ENCODE data around the gene GNPNAT1. TPM values are rescaled to one million over a fixed set of nuclear protein-coding genes. Genes with fewer than 3 reads are reported as not detected.

Gene GNPNAT1
- total RNA-seq, 1 experiment from 2014 or later = 33.7 TPM

- ATAC-seq (peak; percentile 98), DNase-seq (ENCODE audit: low read depth, low spot score) (peak; percentile 57)
- H3K9me3 ChIP-seq (ENCODE audit: control insufficient read depth in 1 of 2, insufficient read depth in 1 of 2, low read depth in 1 of 2, low read length in 2 of 2) = no peaks in the 10 kb centered on the region
- peak overlapping the region; percentile 18; the same call in 1 of the 2 replicates for H3K9ac ChIP-seq (ENCODE audit: low read length)
- H3K4me2 ChIP-seq (ENCODE audit: low read length) = peak overlapping the region; percentile 78
- H3K4me1 ChIP-seq (ENCODE audit: control insufficient read depth in 1 of 2, insufficient read depth in 2 of 2, low read length in 2 of 2) = peaks cover 23 to 27% of the 10 kb centered on the region in 2 experiments
- no peaks in the 10 kb centered on the region for H3K27me3 ChIP-seq (ENCODE audit: insufficient read depth, low read length)
- H4K20me1 ChIP-seq (ENCODE audit: insufficient read depth) = no peaks in the 10 kb centered on the region
- no peaks in the 10 kb centered on the region for H3K9me2 ChIP-seq (ENCODE audit: insufficient read depth)
- RAD21 ChIA-PET (ENCODE audit: low non-redundant PET in 1 of 2, low total read pairs in 2 of 2, uncharacterized antibody in 2 of 2, unreplicated experiment in 2 of 2) = no interaction called here
- peak overlapping the region; percentile 6 to 46 for H3K4me3 ChIP-seq (replicated peaks in 1 of 2; ENCODE audit: low read depth in 1 of 2, low read length in 2 of 2)
- no peaks in the 10 kb centered on the region for H3K36me3 ChIP-seq (ENCODE audit: control insufficient read depth in 1 of 2, insufficient read depth in 2 of 2, low read length in 2 of 2)
- intact Hi-C loops (cut with micrococcal nuclease) = no loop called here
- no TSS peak for BruUV-seq (replicated peaks)
- H3K79me2 ChIP-seq (ENCODE audit: insufficient read depth, low read length) = no peaks in the 10 kb centered on the region
- H2AFZ ChIP-seq (ENCODE audit: low read depth, low read length, poor library complexity, severe bottlenecking) = peak overlapping the region; percentile 75
- peak overlapping the region; percentile 2; the same call in 1 of the 2 replicates for H3K27ac ChIP-seq (ENCODE audit: low read depth, low read length)
- POLR2A ChIA-PET = no interaction called here
- CTCF ChIA-PET = interaction anchor here (2.3 kb wide), 1 partner anchor 126 kb away, joined by 6 read pairs; no protein-coding TSS in a partner anchor
- TF ChIP-seq CBX3 (IDR thresholded peaks at IDR 0.05; ENCODE audit: low read depth) = 0 out of 2 replicates have a peak, but pooled peaks have one; percentile 67
- no peak for TF ChIP-seq RAD21 (IDR thresholded peaks at IDR 0.05; ENCODE audit: low read depth)
- TF ChIP-seq, protein P1, sequence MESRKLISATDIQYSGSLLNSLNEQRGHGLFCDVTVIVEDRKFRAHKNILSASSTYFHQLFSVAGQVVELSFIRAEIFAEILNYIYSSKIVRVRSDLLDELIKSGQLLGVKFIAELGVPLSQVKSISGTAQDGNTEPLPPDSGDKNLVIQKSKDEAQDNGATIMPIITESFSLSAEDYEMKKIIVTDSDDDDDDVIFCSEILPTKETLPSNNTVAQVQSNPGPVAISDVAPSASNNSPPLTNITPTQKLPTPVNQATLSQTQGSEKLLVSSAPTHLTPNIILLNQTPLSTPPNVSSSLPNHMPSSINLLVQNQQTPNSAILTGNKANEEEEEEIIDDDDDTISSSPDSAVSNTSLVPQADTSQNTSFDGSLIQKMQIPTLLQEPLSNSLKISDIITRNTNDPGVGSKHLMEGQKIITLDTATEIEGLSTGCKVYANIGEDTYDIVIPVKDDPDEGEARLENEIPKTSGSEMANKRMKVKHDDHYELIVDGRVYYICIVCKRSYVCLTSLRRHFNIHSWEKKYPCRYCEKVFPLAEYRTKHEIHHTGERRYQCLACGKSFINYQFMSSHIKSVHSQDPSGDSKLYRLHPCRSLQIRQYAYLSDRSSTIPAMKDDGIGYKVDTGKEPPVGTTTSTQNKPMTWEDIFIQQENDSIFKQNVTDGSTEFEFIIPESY (IDR thresholded peaks at IDR 0.05; ENCODE audit: extremely low read depth, insufficient replicate concordance, low read length) = no peak
- peak; percentile 55; the same call in 1 of the 2 replicates for TF ChIP-seq JUND (IDR thresholded peaks at IDR 0.05)
- no peak for TF ChIP-seq SIN3A (IDR thresholded peaks at IDR 0.05; ENCODE audit: low read depth)
- TF ChIP-seq ATF3 (IDR thresholded peaks at IDR 0.05) = no peak
- peak; percentile 37; the same call in 1 of the 2 replicates for TF ChIP-seq SP1 (IDR thresholded peaks at IDR 0.05; ENCODE audit: low read depth)
- peak; percentile 73 for TF ChIP-seq TCF7L2 (IDR thresholded peaks at IDR 0.05; ENCODE audit: borderline replicate concordance, extremely low read depth, insufficient read depth, insufficient read length)
- TF ChIP-seq SRF (IDR thresholded peaks at IDR 0.05; ENCODE audit: low read depth) = no peak
- TF ChIP-seq, protein P2, sequence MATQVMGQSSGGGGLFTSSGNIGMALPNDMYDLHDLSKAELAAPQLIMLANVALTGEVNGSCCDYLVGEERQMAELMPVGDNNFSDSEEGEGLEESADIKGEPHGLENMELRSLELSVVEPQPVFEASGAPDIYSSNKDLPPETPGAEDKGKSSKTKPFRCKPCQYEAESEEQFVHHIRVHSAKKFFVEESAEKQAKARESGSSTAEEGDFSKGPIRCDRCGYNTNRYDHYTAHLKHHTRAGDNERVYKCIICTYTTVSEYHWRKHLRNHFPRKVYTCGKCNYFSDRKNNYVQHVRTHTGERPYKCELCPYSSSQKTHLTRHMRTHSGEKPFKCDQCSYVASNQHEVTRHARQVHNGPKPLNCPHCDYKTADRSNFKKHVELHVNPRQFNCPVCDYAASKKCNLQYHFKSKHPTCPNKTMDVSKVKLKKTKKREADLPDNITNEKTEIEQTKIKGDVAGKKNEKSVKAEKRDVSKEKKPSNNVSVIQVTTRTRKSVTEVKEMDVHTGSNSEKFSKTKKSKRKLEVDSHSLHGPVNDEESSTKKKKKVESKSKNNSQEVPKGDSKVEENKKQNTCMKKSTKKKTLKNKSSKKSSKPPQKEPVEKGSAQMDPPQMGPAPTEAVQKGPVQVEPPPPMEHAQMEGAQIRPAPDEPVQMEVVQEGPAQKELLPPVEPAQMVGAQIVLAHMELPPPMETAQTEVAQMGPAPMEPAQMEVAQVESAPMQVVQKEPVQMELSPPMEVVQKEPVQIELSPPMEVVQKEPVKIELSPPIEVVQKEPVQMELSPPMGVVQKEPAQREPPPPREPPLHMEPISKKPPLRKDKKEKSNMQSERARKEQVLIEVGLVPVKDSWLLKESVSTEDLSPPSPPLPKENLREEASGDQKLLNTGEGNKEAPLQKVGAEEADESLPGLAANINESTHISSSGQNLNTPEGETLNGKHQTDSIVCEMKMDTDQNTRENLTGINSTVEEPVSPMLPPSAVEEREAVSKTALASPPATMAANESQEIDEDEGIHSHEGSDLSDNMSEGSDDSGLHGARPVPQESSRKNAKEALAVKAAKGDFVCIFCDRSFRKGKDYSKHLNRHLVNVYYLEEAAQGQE (IDR thresholded peaks at IDR 0.05; ENCODE audit: low read depth) = no peak
- TF ChIP-seq ZNF274 (IDR thresholded peaks at IDR 0.05; ENCODE audit: low read depth, low read length) = no peak
- no peak for TF ChIP-seq YY1 (IDR thresholded peaks at IDR 0.05; ENCODE audit: extremely low read depth, insufficient replicate concordance, low read depth, low read length)
- no peak for TF ChIP-seq CEBPB (IDR thresholded peaks at IDR 0.05; ENCODE audit: low read depth)
- TF ChIP-seq POLR2A (IDR thresholded peaks at IDR 0.05; ENCODE audit: borderline replicate concordance, extremely low read depth, insufficient read depth, insufficient read length) = no peak
- TF ChIP-seq FOSL1 (IDR thresholded peaks at IDR 0.05; ENCODE audit: low read depth) = peak; percentile 52
- no peak for TF ChIP-seq ELF1 (IDR thresholded peaks at IDR 0.05; ENCODE audit: borderline replicate concordance, low read depth)
- TF ChIP-seq EGR1 (IDR thresholded peaks at IDR 0.05; ENCODE audit: low read depth) = peak; percentile 51; the same call in 1 of the 2 replicates
- no peak for TF ChIP-seq EZH2phosphoT487 (IDR thresholded peaks at IDR 0.05; ENCODE audit: borderline replicate concordance)
- no peak for TF ChIP-seq POLR2AphosphoS5 (IDR thresholded peaks at IDR 0.05; ENCODE audit: low read depth, low read length)
- TF ChIP-seq, protein P3, sequence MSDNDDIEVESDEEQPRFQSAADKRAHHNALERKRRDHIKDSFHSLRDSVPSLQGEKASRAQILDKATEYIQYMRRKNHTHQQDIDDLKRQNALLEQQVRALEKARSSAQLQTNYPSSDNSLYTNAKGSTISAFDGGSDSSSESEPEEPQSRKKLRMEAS (IDR thresholded peaks at IDR 0.05) = no peak
- no peak for TF ChIP-seq EZH2 (IDR thresholded peaks at IDR 0.05)
Measured at GRCh38 chr14:52835122-52835903, 43.9 kb upstream of the GNPNAT1 start.

All from HCT116 (cell line).